GM18526 (cell line): Measurements from ENCODE around the gene C5orf15.

Source experiments
- POLR2A ChIP-seq: IDR thresholded peaks from 3 replicates; pipeline ENCODE4 v1.6.1; 2011; ENCODE audit not compliant: insufficient read length; ENCODE audit errors: extremely low read depth

The C5orf15 gene

DNA sequence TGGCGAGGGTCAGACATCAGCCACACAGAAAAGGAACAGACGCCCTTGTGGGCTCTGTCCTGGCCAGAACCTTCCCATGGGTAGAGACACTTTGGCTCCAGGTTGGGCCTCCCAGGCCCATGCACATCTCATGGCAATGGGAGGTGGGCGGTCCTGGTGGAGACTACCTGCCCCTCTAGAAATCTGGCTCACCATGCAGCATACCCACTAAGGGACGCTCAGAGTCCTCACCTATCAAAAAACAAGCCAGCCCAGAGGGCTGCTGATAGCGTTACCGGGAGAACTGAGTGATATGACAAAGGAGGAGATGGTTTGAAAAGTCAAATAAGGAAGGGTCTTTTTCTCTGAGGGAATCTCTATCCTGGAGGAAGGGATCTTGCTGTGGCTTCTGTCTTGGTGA, 62.1 kb downstream of the C5orf15 start:
- no peak for TF ChIP-seq POLR2A
